Measurements from ENCODE around the gene ELMOD1.
"Not testable (repeated sequence)": the region's sequence is repeated elsewhere in the genome, so short reads cannot be mapped to it uniquely, and the experiment has no call there.

The ELMOD1 gene

GRCh38 chr11:107590460-107591377 is at the start of gene ELMOD1:
Gene ELMOD1 (plus strand): TSS chr11:107591147. CDS start chr11:107618190, 27,043 bp downstream.
- no peak for DNase-seq (ENCODE audit: low read depth, low spot score)

- DNase-seq (ENCODE audit: low read depth, low spot score), result no peak
Observed at GRCh38 chr11:107545101-107545514, 45.8 kb upstream of the ELMOD1 start.

GRCh38 chr11:107547961-107548360 is 43.0 kb upstream of the ELMOD1 start:
- no peak for DNase-seq (ENCODE audit: low read depth, low spot score)

GRCh38 chr11:107549253-107549953 is 41.5 kb upstream of the ELMOD1 start:
- no peak for DNase-seq (ENCODE audit: low read depth, low spot score)

GRCh38 chr11:107549954-107550285 is 41.0 kb upstream of the ELMOD1 start:
- DNase-seq (ENCODE audit: low read depth, low spot score), result no peak

- DNase-seq (ENCODE audit: low read depth, low spot score), result no peak
Observed at GRCh38 chr11:107550304-107550703, 40.6 kb upstream of the ELMOD1 start.

- DNase-seq (ENCODE audit: low read depth, low spot score), result no peak
Observed at GRCh38 chr11:107561688-107562087, 29.3 kb upstream of the ELMOD1 start.

- DNase-seq (ENCODE audit: low read depth, low spot score), result no peak
Observed at GRCh38 chr11:107562647-107563208, 28.2 kb upstream of the ELMOD1 start.

GRCh38 chr11:107563702-107564101 is 27.2 kb upstream of the ELMOD1 start:
- no peak for DNase-seq (ENCODE audit: low read depth, low spot score)

GRCh38 chr11:107564877-107565218 is 26.1 kb upstream of the ELMOD1 start:
- DNase-seq (ENCODE audit: low read depth, low spot score), result no peak

GRCh38 chr11:107565219-107565937 is 25.6 kb upstream of the ELMOD1 start, which contains the start of gene ALKBH8:
Gene ALKBH8 (minus strand): TSS chr11:107565735. CDS start chr11:107560893, 4,842 bp downstream.
- DNase-seq (ENCODE audit: low read depth, low spot score), result peak; percentile 64

GRCh38 chr11:107565955-107566501 is 24.9 kb upstream of the ELMOD1 start:
- not testable (repeated sequence) for DNase-seq (ENCODE audit: low read depth, low spot score)

GRCh38 chr11:107566569-107566968 is 24.4 kb upstream of the ELMOD1 start:
- DNase-seq (ENCODE audit: low read depth, low spot score), result no peak

- DNase-seq (ENCODE audit: low read depth, low spot score), result no peak
Observed at GRCh38 chr11:107567739-107568335, 23.1 kb upstream of the ELMOD1 start.

GRCh38 chr11:107570015-107570414 is 20.9 kb upstream of the ELMOD1 start:
- no peak for DNase-seq (ENCODE audit: low read depth, low spot score)

- no peak for DNase-seq (ENCODE audit: low read depth, low spot score)
Observed at GRCh38 chr11:107573438-107573837, 17.5 kb upstream of the ELMOD1 start.

GRCh38 chr11:107576497-107577345 is 14.2 kb upstream of the ELMOD1 start:
- peak; percentile 28 for DNase-seq (ENCODE audit: low read depth, low spot score)

GRCh38 chr11:107577346-107577711 is 13.6 kb upstream of the ELMOD1 start:
- DNase-seq (ENCODE audit: low read depth, low spot score), result no peak

GRCh38 chr11:107579169-107579568 is 11.8 kb upstream of the ELMOD1 start:
- DNase-seq (ENCODE audit: low read depth, low spot score), result not testable (repeated sequence)

GRCh38 chr11:107581147-107581546 is 9.8 kb upstream of the ELMOD1 start:
- no peak for DNase-seq (ENCODE audit: low read depth, low spot score)
